Panc1 (cell line): ENCODE data around the gene SUPT6H.

Experiments used
- SIN3A ChIP-seq: IDR thresholded peaks from 2 replicates; pipeline ENCODE4 v1.6.1; 2012; ENCODE audit warnings: low read depth, mild to moderate bottlenecking, low read length, moderate library complexity, borderline replicate concordance; ENCODE audit not compliant: insufficient read depth
- TCF7L2 ChIP-seq: IDR thresholded peaks from 2 replicates; pipeline ENCODE4 v1.6.1; 2011; ENCODE audit warnings: mild to moderate bottlenecking, low read depth, low read length, inconsistent platforms
- TF ChIP-seq, protein P1 (sequence below): fragments of 450-650 bp; IDR thresholded peaks from 2 replicates; pipeline ENCODE4 v1.5.1; 2017; ENCODE audit warnings: mild to moderate bottlenecking

DNA sequence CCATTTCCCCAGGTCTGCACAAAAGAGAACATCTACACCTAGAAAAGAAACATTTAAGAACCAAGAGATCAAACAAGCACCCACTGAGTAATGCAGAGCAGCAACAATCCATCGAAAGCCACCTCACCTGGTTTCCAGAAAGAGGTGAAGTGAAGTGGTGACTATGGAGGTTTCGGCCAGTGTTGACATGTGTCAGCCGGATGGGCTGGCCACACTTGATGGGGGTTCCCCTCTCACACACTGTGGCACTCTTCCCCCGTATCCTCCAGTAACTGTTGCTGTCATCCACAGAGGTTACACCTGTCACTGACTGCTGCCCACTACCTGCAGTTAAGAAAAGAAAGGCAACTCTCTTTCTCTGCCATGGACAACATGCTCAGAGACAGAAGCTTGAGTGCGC, 6.8 kb upstream of the SUPT6H start:
- TF ChIP-seq, protein P1, sequence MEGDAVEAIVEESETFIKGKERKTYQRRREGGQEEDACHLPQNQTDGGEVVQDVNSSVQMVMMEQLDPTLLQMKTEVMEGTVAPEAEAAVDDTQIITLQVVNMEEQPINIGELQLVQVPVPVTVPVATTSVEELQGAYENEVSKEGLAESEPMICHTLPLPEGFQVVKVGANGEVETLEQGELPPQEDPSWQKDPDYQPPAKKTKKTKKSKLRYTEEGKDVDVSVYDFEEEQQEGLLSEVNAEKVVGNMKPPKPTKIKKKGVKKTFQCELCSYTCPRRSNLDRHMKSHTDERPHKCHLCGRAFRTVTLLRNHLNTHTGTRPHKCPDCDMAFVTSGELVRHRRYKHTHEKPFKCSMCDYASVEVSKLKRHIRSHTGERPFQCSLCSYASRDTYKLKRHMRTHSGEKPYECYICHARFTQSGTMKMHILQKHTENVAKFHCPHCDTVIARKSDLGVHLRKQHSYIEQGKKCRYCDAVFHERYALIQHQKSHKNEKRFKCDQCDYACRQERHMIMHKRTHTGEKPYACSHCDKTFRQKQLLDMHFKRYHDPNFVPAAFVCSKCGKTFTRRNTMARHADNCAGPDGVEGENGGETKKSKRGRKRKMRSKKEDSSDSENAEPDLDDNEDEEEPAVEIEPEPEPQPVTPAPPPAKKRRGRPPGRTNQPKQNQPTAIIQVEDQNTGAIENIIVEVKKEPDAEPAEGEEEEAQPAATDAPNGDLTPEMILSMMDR, result no peak
- TF ChIP-seq TCF7L2 (no peak), SIN3A (no peak)
